Cardiac muscle cell (in vitro differentiated cells and primary cell): ENCODE measurements around the gene CYP27A1. TPM values are rescaled to one million over a fixed set of nuclear protein-coding genes. Genes with fewer than 3 reads are reported as not detected.
"Not testable (repeated sequence)": the region's sequence is repeated elsewhere in the genome, so short reads cannot be mapped to it uniquely, and the experiment has no call there.

Source experiments
- DNase-seq, 2 donors: peaks; one replicate each; pipeline versions ENCODE4 v3.0.0 to v3.0.0-alpha.2; 2010 to 2017; ENCODE audit warnings: low read depth in 1 of 2, low spot score in 1 of 2
- H3K27ac ChIP-seq: fragments of 200-600 bp; sonication (generic); 2 replicates; pipeline ENCODE4 v1.5.1; 2016
- H3K27me3 ChIP-seq: fragments of 200-600 bp; sonication (generic); 2 replicates; pipeline ENCODE4 v1.6.0; 2016; ENCODE audit warnings: control low read depth
- H3K36me3 ChIP-seq: fragments of 200-600 bp; sonication (generic); 2 replicates; pipeline ENCODE4 v1.5.1; 2016; ENCODE audit warnings: control low read depth
- H3K4me1 ChIP-seq: fragments of 200-600 bp; sonication (generic); 2 replicates; pipeline ENCODE4 v1.8.1; 2017; ENCODE audit warnings: low read depth, mild to moderate bottlenecking, mixed run types
- H3K4me3 ChIP-seq: fragments of 200-600 bp; sonication (generic); 2 replicates; pipeline ENCODE4 v1.5.1; 2016; ENCODE audit warnings: mild to moderate bottlenecking
- H3K9me3 ChIP-seq: fragments of 200-600 bp; sonication (generic); 2 replicates; pipeline ENCODE4 v1.5.1; 2017; ENCODE audit warnings: low read depth, mild to moderate bottlenecking, control low read depth
- polyA plus RNA-seq: library from polyadenylated mRNA; unstranded; fragments of >200 nt; fragmentation: Nextera tagmentation; extraction: Ambion mirVana; gene quantifications from 2 replicates; pipeline ENCODE4 v1.2.1, GENCODE V29; 2016
- total RNA-seq: library from RNA; depleted of rRNA; stranded (reverse); fragments of >200 nt; gene quantifications from 2 replicates; pipeline ENCODE4 v1.2.3, GENCODE V29; 2016
- TF ChIP-seq, protein P1 (sequence below): IDR thresholded peaks from 2 replicates; pipeline ENCODE4 v1.5.1; 2012; ENCODE audit warnings: low read depth, mild to moderate bottlenecking, low read length

The CYP27A1 gene
- total and polyA plus RNA-seq, 2 experiments from 2014 or later, result 70.6 to 106 TPM

DNA sequence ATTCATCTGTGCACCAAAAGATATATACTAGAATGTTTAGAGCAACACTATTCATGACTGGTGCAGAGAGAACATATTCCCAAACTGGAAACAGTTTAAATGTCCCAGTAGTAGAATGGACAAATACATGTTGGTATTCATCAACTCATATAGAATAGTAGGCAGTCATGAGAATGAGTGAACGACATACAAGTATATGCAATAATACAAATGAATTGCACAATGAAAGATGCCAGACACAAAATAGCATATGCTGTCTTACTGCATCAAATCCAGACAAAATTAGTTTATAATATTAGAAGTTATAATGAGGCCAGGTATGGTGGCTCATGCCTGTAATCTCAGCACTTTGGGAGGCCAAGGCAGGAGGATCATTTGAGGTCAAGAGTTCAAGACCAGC is 57.9 kb downstream of the CYP27A1 start:
- Histone ChIP-seq H3K36me3 (no peaks in the 10 kb centered on the region), H3K4me1 (no peaks in the 10 kb centered on the region), H3K4me3 (no peak overlapping the region), H3K27me3 (no peaks in the 10 kb centered on the region), H3K27ac (no peak overlapping the region), H3K9me3 (no peaks in the 10 kb centered on the region)
- TF ChIP-seq, protein P1, sequence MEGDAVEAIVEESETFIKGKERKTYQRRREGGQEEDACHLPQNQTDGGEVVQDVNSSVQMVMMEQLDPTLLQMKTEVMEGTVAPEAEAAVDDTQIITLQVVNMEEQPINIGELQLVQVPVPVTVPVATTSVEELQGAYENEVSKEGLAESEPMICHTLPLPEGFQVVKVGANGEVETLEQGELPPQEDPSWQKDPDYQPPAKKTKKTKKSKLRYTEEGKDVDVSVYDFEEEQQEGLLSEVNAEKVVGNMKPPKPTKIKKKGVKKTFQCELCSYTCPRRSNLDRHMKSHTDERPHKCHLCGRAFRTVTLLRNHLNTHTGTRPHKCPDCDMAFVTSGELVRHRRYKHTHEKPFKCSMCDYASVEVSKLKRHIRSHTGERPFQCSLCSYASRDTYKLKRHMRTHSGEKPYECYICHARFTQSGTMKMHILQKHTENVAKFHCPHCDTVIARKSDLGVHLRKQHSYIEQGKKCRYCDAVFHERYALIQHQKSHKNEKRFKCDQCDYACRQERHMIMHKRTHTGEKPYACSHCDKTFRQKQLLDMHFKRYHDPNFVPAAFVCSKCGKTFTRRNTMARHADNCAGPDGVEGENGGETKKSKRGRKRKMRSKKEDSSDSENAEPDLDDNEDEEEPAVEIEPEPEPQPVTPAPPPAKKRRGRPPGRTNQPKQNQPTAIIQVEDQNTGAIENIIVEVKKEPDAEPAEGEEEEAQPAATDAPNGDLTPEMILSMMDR, result no peak
- DNase-seq, result no peak

DNA sequence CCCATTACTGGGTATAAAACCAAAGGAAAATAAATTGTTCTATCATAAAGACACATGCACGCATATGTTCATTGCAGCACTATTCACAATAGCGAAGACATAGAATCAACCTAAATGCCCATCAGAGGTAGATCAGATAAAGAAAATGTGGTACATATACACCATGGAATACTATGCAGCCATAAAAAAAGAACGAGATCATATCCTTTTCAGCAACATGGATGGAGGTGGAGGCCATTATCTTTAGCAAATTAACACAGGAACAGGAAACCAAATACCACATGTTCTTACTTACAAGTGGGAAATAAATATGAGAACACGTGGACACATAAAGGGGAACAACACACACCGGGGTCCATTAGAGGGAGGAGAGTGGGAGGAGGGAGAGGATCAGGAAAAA is 62.4 kb downstream of the CYP27A1 start:
- H3K27ac ChIP-seq, DNase-seq, H3K4me3 ChIP-seq, H3K9me3 ChIP-seq, H3K36me3 ChIP-seq, H3K4me1 ChIP-seq, H3K27me3 ChIP-seq: not testable (repeated sequence)

DNA sequence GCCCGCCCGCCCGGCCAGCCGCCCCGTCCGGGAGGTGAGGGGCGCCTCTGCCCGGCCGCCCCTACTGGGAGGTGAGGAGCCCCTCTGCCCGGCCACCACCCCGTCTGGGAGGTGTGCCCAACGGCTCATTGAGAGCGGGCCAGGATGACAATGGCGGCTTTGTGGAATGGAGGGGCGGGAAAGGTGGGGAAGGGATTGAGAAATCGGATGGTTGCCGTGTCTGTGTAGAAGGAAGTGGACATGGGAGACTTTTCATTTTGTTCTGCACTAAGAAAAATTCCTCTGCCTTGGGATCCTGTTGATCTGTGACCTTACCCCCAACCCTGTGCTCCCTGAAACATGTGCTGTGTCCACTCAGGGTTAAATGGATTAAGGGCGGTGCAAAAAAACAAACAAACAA is 65.0 kb downstream of the CYP27A1 start:
- H3K4me1 ChIP-seq, DNase-seq, H3K36me3 ChIP-seq, H3K27ac ChIP-seq, H3K4me3 ChIP-seq, H3K9me3 ChIP-seq: not testable (repeated sequence)
- peaks cover 26% of the 10 kb centered on the region for H3K27me3 ChIP-seq

DNA sequence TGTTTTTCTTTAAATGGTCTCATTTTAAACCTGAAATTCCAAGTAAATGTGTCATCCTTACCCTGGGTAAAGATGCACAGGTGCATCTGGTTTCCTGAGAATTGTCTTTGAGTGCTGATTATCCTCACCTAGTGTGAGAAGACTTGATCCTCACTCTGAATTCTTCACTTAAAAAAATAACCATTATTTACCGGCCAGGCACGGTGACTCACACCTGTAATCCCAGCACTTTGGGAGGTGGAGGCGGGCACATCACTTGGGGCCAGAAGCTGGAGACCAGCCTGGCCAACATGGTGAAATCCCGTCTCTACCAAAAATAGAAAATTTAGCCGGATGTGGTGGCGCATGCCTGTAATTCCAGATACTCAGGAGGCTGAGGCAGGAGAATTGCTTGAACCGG is 67.8 kb downstream of the CYP27A1 start:
- Histone ChIP-seq H3K27ac (no peak overlapping the region), H3K9me3 (no peaks in the 10 kb centered on the region), H3K36me3 (no peaks in the 10 kb centered on the region), H3K27me3 (peaks cover 52% of the 10 kb centered on the region), H3K4me3 (no peak overlapping the region), H3K4me1 (no peaks in the 10 kb centered on the region)
- TF ChIP-seq, protein P1, result no peak
- no peak for DNase-seq

DNA sequence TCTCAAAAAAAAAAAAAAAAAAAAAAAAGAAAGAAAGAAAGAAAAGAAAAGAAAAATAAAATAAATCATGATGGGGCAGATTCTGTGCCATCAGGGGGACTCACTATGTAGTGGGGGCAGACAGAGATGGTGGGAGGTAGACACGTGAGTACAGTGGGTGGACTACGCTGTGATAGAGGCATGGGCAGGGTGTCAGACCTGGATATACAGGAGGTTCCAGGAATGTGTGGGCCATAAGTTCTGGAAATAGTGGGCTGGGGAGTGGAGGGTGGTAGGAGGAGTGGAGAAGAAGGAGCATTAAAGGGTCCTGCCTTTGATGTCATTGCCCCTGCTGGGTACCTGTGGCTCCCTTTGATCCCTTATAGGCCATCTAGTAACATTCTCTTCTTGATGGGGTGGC is 68.8 kb downstream of the CYP27A1 start:
- no peak overlapping the region for H3K27ac ChIP-seq
- H3K9me3 ChIP-seq, result no peaks in the 10 kb centered on the region
- H3K4me3 ChIP-seq, result no peak overlapping the region
- H3K4me1 ChIP-seq, result no peaks in the 10 kb centered on the region
- H3K27me3 ChIP-seq, result peaks cover 63% of the 10 kb centered on the region
- H3K36me3 ChIP-seq, result no peaks in the 10 kb centered on the region
- TF ChIP-seq, protein P1, result no peak
- no peak for DNase-seq

DNA sequence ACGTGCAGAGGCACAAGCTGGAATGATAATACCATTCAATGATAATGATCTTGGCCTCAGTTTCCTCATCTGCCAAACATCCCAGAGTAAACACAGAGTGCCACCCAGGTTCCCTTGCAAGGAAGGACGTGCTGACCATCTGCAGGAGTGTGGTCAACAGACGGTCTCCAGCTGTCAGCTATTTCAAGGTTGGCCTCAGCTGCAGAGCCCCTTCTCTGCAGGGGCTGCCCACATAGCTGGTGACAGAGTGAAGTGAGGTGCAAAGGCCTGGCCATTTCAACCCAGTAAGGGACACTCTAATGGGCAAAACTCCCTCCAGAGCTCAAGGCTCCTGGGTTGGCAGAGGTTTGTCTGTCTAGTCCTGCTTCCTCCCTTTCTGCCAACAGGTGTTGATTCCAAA is 69.3 kb downstream of the CYP27A1 start:
- no peak overlapping the region for H3K27ac ChIP-seq
- peaks cover 68% of the 10 kb centered on the region for H3K27me3 ChIP-seq
- H3K4me3 ChIP-seq, result no peak overlapping the region
- TF ChIP-seq, protein P1, result no peak
- H3K9me3 ChIP-seq, result no peaks in the 10 kb centered on the region
- no peaks in the 10 kb centered on the region for H3K36me3 ChIP-seq
- no peak for DNase-seq
- no peaks in the 10 kb centered on the region for H3K4me1 ChIP-seq
